Occipital lobe (tissue), 2 donors: ENCODE data around the gene PHC2. TPM values are rescaled to one million over a fixed set of nuclear protein-coding genes. Genes with fewer than 3 reads are reported as not detected.

ENCODE experiments used
- DNase-seq: peaks from one replicate; lab custom pipeline; 2025; lab: John Stamatoyannopoulos, UW
- total RNA-seq: library from RNA; depleted of rRNA; stranded (reverse); fragments of >200 nt; gene quantifications from one replicate; pipeline ENCODE4 v1.2.3, GENCODE V29; 2014

The PHC2 gene
- total RNA-seq, 1 donor from 2014 or later: 54.1 TPM

DNA sequence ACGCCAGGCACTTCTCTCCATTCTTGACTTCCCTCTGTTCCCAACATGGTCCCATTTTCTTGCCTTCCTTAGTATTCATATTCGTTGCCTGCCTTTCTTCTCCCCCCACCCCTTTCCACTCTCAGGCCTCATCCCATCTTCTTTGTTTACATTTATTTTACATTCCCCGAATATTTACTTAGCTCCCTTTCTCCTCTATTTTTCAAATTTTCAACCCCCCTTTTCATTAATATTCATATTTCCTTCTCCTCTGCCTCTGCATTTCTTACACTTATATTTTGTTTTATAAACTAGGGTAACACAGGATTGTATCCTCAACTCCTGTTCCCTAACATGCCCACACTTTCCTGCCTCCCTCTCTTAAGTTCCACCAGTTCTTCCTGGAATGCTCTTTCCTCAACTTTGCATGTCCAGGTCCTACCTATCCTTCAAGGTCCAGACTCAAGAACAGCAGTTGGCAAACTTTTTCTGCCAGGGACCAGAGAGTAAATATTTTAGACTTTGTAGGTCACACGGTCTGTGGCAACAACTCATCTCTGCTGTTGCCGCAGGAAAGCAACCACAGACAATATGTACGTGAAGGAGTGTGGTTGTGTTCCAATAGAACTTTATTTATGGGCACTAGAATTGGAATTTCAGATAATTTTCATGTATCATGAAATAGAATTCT is 80.1 kb downstream of the PHC2 start:
- no peak for DNase-seq

DNA sequence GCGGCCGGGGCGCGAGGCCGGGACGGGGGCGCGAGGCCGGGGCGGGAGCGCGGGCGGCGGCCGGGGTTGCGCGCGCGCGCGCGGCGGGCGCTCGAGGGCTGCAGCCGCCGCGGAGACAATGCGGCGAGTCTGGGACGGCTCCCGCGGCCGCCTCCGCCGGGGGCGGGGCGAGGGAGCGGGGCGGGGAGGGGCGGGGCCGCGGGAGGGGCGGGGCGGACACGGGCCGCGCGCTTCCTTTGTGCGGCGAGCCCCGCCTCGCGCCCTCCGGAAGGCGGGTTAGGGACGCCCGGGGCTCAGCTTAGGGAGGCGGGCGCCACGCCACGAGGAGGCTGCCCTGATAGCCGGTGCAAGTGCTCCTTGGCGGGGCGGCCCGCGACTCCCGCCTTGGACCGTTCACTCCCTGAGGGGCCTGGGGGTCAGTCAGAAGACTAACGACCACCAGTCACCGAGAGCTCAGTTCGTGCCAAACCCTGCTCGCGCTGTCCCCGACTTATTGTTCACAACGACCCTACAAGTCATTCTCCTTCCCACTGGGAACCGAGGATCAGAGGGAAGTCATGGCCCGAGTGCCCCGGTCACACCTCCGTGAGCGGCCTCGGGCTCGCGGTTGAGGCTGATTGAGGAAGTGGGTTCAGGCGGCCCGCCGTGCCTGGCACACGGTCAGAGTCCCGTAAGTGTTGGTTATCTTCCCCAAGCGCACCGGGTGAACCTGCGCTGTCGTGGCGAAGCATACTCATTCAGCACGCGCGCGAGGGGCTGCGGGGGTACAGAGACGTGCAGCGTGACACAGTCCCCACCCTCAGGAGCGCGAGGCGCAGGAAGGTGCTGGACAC is 80.9 kb downstream of the PHC2 start:
- DNase-seq: peak; percentile 75

DNA sequence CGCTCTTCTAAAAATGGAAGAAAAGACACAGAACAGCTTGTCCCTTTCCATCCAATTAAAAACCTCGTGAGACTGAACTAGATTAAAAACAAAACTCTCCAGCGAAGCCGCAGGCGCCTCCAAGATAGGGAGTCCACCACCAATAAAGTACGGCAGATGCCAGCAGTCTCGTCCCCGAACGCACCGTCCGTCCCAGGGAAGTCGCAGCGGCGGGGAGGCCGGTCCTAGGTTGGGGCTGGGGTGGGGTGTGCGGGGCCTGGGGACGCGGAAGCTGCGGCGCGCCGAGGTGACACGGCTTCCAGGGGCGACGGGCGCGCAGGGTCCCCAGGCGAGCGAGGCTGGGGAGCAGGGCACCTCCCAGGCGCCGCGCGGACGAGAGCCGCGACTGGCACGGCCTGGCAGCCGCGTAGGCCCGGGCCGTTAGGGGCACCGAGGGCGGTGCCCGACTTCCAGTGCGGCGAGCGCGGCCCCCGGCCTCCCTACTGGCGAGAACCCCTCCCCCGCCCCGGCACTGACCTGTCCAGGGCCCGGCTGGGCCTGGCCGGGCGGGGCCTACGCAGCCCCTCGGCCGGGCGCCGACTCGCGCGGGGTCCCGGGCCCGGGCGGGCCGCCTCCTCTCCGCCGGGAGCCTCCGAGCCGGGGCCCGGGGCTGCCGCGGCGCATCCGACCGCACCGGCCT is 81.7 kb downstream of the PHC2 start:
- peak; percentile 68 for DNase-seq

DNA sequence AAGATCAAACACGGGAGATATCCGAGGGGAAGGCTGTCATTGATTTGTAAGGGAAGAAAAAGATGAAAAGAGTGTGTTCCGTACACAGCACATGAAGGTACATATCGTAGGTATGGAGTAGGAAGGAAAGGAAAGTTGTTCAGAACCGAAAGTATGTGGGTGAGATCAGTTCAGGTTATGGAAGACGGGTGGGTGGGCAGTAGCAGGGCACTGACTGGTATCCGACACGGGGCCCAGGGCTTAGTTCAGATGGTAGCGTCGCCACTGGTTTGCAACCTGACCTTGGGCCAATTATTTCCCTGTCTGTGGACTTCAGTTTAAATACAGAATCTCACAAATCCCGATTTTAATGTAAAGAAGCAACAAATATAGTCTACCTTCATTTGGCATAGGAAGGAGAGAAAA is 82.2 kb downstream of the PHC2 start:
- no peak for DNase-seq

DNA sequence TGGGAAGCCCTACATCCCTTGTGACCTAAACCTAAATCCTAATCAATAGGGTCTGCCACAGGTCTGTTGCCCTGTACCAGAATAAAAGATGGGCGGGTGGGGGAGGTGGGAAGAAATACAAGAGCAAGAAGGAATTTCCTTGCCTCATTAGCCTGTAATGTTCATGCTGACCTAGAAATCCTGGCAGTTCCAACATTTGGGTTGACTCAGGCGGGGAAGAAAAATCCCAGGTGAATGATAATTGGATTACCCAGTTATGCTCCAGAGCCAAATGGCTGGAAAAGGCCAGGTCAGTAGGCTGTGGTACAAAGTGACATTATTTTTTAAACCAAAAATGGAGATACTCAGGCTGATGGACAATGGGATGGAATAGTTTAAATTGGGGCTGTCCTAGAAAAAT is 82.7 kb downstream of the PHC2 start:
- DNase-seq: no peak

DNA sequence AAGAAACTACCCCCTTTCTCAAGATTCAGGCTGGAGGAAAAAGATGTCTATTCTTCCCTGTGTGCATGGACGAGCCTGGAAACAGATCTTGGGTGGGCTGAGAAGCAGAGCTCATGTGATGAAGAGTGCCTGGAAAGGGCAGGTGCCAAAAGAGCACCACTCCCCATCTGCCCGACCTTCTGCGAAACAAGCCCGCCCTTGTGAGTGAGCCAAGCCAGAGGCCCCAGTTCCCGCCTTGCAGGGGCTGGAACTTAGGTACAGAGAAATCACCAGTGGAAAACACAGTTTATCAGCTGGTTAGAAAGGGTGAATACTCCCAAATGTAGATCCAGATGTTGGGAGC is 83.3 kb downstream of the PHC2 start:
- DNase-seq: no peak

DNA sequence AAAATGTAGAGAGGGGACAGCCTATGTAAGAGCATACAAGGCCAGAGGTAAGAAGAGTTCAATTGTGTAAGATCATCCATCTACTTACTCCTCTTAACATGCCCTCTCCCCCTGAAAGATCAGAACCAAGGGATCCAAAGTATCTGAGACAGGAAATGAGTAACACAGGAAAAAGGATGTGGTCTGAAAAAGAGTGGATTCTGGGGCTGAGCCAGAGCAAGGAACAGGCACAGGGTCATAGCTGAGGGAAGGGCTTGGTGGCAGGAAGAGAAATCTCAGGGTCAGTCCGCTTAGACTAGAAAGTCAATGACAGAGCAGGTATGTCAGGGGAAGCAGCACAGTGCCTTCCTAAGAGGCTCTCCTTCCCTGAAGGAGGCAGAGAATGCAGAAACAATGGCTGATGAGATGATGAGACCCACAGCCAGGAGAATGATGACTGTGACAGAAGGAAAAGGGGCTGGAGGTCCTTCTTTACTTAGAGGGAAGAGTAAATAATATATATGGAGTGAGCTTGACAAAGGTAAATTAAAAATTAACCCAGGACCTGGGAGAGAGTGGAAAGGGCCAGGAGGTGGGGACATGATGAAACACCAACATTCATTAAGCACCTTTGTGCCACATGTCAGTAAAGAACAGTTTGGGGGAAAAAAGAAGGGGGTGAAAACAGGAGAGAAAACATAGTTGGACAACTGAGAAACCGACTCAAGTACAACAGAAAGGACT is 83.8 kb downstream of the PHC2 start:
- no peak for DNase-seq

DNA sequence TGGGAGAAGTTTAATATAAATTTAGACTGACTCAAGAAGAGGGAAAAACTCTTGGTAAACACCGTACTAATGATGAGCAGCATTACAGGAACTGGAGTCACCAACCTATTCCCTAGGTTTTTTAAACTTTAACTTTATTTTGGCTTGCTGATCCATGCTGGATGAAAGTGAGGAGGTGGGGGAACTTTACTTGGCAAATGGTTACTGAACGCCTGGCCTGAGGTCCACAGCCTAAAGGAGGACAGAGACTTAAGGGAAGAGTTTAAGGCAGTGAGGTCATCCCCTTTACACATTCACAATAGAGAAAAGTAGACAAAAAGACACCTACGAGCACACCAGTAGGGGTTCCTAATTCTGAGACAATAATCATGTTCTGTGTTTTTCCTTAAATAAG is 84.4 kb downstream of the PHC2 start:
- no peak for DNase-seq

DNA sequence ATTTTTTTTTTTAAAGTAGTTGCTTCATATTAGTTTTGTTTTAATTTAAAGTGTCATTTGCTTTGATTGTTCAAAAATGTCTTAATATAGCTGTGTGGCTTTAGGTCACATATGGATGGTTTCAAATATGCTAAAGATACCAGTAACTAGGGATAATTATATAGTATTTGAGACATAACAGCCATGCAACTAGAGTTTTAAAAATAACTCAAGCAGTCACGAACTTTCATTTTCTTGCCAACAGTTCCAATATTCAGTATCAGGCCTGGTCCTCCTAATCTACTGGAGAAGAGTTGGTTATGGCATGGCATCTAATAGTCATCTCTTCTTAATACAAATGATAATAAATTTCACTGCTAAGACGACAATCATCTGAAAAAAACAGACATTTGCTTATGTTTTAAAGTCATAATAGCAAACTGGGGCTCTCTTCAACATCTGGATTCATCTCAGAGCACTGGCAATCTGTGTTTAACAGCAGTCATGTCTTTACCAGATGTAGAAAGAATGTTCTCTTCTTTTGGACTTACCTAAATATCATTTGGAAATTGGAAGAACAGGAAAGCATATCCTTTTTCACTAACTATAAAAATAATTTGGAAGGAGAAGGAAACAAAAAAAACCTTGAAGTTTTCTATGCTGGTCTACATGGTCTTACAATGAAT is 85.9 kb downstream of the PHC2 start:
- no peak for DNase-seq

DNA sequence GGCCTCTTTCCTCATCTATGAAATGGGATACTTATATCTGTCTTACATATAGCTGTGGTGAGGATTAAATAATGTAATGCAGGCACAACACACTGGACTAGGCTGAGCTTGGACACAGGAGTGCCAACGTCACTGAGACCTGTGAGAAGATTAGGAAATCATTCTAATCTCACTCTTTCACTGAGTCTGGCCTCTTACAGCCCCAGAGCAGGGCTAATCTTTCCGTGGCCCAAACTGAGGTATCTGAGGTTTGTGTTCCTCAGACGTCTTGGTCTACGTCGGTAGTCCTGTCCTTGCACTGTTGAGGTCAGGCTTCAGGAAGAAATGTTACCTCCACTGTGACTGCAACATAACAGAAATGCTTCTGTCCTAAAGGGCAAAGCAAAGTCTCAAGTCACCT is 87.4 kb downstream of the PHC2 start:
- no peak for DNase-seq

DNA sequence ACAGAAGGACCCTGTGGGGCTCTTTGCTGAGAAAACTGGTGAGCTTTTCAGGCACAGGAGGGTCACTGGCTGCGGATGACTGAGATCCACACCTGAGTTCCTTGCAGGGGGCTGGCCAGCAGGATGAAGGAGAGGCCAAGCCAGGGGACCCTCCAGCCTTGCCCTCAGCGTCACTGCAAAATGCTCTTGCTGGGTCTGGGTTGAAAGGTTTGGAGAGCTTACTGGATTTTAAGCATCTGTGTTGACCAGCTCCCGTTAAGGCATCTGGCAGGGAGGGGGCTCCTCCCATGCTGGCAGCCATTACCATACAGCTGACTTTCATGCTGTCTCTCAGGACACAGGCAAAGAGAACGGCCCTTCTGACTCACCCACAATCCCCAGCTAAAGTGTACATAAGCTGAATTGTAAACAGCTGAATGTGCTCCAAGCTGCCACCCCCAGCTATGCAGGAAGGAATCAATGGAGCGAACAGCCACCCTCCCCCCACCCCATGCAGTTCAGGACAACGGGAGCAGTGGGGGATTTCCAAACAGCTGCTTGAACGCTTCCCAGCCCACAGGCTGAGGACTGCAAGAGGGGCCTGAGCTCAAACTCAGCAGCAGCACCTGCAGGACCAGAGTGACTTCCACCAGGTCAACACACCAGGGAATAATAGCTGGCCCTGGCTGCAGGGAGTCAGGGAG is 88.7 kb downstream of the PHC2 start:
- peak; percentile 86 for DNase-seq

DNA sequence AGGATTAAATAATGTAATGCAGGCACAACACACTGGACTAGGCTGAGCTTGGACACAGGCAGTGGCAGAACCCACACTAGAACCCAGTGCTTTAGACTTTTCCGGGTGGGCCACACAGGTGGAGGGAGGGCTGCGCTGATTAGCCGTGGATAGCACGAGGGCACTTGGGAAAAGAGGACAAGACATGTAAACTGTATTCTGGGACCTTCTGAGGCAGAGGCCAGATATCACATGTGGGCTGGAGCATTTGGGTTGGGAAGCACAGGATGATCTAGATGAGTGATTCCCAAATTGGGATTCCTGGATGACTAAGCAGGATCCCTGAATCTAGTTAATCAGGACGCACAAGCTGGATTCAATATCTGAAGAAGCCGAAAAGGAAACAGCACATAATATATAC is 89.7 kb downstream of the PHC2 start:
- DNase-seq: no peak

DNA sequence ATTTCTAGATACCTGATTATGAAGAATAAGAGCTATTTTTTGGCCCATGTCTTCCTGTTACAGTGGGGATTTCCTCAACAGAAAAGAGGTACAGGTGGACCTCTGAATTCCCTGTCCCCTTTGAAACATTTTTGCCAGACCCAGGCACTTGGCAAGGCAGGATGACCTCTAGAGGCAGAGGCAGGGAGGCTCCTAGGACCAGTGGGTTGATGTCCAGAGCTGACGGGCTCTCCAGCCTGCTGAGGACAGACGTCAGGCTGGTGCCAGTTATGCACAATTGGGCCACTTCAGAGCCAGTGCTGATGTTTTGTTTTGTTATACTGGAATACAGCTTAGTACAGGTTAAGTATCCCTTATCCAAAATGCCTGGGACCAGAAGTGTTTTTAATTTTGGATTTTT is 91.5 kb downstream of the PHC2 start:
- peak; percentile 29 for DNase-seq

DNA sequence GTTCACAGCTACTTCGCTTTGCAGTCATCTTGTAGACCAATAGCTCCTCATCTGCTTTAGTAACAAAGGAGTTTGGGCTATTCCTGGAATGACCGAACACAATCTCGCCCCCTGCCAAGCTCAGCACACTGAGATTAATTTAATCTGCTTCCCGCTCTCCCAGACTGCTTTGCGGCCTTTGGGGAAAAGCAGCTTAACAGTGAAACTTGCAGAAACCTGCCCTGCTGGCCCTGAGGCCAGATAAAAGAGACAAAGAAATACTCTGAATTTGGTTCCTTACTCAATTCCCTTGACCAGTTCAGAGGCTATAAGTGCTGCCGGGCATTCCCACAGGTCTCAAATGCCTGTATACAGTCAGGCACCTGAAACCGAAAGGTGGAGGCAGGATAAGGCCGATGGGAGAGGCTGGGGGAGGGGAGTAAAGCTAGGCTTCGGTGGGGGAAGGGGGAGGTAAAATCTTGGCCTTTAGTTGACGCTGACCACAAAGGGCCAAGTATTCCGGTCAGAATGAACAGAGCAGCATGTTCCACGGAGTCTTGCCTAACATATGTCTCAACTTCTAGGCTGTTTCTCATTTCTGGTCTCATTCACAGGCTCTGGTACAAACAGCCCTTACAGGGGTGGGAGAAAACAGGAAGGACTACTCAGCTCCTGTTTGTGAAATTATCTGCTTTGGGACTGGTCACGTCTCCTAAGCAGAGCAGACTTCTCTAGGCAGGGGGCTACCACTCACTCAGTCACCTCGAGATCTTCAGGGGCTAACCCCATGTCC is 92.3 kb downstream of the PHC2 start:
- DNase-seq: peak; percentile 30

DNA sequence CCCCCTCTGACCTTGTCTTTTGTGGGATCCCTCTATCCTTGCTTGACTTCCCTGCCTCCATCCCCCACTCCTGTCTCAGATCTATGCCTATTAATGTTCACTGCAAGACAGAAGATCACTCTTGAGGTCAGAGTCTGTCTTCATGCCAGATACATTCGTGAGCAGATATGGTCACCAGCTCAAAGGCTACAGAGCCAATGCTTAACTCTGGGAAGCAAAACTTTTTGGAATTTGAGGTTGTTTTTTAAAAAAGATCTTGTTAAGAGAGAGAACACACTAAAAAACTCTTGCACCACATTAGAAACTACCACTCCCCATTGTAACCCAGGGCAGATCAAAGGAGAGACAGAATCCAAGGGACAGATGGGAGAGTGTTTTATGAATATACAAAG is 92.9 kb downstream of the PHC2 start:
- no peak for DNase-seq

DNA sequence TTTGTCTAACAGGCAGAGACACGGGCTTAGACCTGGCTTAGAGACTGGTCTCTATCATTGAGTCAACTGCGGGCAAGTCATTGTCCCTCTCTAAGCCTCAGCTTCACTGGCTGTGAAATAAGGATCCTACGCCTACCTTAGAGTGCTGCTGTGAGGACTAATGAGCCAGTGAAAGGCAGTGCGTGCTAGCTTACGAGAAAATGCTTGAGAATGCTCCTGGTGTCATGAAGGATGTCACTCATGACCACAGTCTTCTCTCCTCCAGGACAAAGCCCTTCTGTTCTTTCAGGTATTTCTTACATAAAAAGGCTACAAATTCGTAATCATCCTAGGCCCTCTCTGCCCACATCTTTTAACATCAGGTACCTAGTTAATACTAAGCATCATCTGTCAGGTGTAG is 93.5 kb downstream of the PHC2 start:
- DNase-seq: no peak

DNA sequence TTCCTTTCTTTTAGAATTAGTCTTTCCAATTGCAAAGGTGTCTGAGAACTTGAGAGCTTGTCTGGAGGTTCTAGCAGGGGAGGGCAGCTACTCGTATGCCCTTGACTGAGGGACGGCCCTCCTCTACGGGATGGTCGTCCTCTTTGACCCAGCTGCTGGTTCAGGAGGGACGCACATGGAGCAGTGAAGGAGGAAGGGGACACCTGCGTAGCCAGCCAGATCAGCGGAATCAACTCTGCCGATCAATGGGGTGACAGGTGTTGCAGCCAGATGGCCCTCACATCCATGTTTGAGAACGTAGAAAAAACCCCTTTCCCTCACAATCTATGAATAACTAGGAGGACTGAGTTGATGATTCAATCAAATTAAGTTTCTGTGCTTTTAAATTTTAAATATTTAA is 94.3 kb downstream of the PHC2 start:
- DNase-seq: no peak

DNA sequence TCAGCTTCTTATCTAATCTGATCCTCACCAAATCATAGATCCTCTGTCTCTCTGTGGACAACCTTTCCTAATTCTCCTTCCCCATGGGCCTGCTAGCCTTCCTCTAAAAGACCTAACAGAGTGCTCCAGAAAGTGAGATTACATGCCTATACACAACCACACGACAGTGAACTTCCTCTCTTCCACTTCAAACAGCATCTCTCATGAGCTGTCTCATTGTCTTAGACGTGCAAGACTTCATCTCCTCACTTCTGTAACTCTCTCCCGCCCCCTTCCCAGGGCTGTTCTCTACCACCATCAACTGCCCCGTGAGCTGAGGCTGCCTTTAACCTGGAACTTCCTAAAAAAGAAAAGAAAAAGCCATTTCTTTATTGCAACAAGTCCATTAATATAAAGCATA is 95.9 kb downstream of the PHC2 start:
- no peak for DNase-seq

DNA sequence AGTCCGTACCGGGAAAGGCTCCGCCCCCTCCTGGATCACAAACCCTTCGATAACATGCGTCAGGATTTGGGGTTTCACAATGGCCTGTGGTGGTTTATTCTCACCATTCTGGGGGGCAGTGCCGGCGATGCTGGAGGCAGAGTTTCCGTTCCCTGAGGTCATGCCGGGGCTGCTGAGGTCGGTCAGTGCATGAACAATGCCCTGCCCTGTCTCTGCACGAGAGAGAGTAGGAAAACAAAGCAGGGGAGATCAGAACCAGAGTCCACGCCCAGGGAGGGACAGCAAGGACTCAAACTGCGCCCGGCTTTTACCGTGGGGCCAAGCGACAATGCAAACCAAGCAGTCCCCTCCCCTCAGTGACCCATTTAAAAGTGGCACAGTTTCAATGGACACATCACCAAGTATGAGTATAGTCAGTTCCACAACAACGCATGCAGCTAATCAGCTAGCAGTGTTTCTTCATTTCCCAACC is 96.8 kb downstream of the PHC2 start:
- no peak for DNase-seq

DNA sequence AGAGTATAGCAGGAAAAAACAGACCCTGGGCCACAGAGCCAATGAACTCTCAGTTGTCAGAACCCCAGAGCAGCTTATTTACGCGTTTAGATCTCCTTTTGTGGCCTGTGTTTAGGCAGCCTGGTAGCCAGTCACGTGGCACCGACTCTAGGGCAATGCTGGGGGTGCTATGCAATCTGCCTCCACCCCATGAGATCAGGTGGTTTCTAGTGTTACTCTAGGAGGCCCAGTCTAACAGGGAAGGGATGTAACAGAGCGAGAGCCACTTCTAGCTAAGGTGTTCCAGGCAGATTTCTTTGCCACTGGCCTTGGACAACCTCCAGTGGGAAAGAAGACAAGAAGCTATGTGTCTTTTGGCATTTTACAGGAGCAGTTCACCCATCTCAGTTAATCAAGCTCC is 98.0 kb downstream of the PHC2 start:
- DNase-seq: no peak
